CD4-positive, alpha-beta memory T cell (primary cell): ENCODE measurements around the gene SYNPR. TPM values are rescaled to one million over a fixed set of nuclear protein-coding genes. Genes with fewer than 3 reads are reported as not detected.
"Not testable (repeated sequence)": the region's sequence is repeated elsewhere in the genome, so short reads cannot be mapped to it uniquely, and the experiment has no call there.

Source experiments
- CTCF ChIA-PET: fragments of 350-600 bp; sonication (Branson Sonifier 250); formaldehyde crosslinking; loops from one replicate; lab custom pipeline; 2021; ENCODE audit warnings: inconsistent platforms; ENCODE audit not compliant: partially characterized antibody; lab: Charles Lee
- POLR2A ChIA-PET: fragments of 350-600 bp; sonication (Branson Sonifier 250); formaldehyde crosslinking; loops from one replicate; lab custom pipeline; 2021; ENCODE audit not compliant: partially characterized antibody; lab: Charles Lee
- DNase-seq, 5 donors: peaks; one replicate each; pipeline versions ENCODE4 v3.0.0 to v3.0.0-alpha.2; 2020 to 2022; ENCODE audit warnings: mixed read lengths in 1 of 5
- H3K27ac ChIP-seq: one replicate; pipeline ENCODE4 v1.7.0; 2013; ENCODE audit warnings: low read depth, low read length
- H3K27me3 ChIP-seq: 2 replicates; pipeline ENCODE4 v1.7.0; 2013; ENCODE audit warnings: mild to moderate bottlenecking, low read length, moderate library complexity; ENCODE audit not compliant: insufficient read depth
- H3K36me3 ChIP-seq: 2 replicates; pipeline ENCODE4 v1.7.0; 2013; ENCODE audit warnings: mild to moderate bottlenecking, low read length, moderate library complexity; ENCODE audit not compliant: insufficient read depth
- H3K4me1 ChIP-seq: 2 replicates; pipeline ENCODE4 v1.7.0; 2013; ENCODE audit warnings: mild to moderate bottlenecking, low read length, moderate library complexity; ENCODE audit not compliant: insufficient read depth
- H3K4me3 ChIP-seq, 2 donors: one replicate each; pipeline ENCODE4 v1.7.0; 2013; ENCODE audit warnings: low read length in 2 of 2, mild to moderate bottlenecking in 1 of 2
- H3K9me3 ChIP-seq, 2 donors: one replicate each; pipeline ENCODE4 v1.7.0; 2013; ENCODE audit warnings: low read length in 2 of 2, control low read depth in 1 of 2; ENCODE audit not compliant: control insufficient read depth in 1 of 2
- H3K27ac Mint-ChIP-seq, 7 donors: one replicate each; pipeline ENCODE4 v1.8.0; 2020 to 2021; ENCODE audit warnings: mixed read lengths in 7 of 7, mild to moderate bottlenecking in 6 of 7, inconsistent platforms in 3 of 7, moderate library complexity in 3 of 7
- H3K27me3 Mint-ChIP-seq, 2 donors: one replicate each; pipeline ENCODE4 v1.8.0; 2020 to 2021; ENCODE audit warnings: mixed read lengths in 2 of 2
- H3K36me3 Mint-ChIP-seq, 2 donors: one replicate each; pipeline ENCODE4 v1.8.0; 2020 to 2021; ENCODE audit warnings: mixed read lengths in 2 of 2, inconsistent platforms in 1 of 2, mild to moderate bottlenecking in 1 of 2
- H3K4me1 Mint-ChIP-seq, 4 donors: one replicate each; pipeline ENCODE4 v1.8.0; 2020 to 2021; ENCODE audit warnings: mixed read lengths in 4 of 4, mild to moderate bottlenecking in 1 of 4
- H3K4me3 Mint-ChIP-seq, 8 donors: one replicate each; pipeline ENCODE4 v1.8.0; 2020 to 2021; ENCODE audit warnings: mixed read lengths in 8 of 8, mild to moderate bottlenecking in 7 of 8, moderate library complexity in 6 of 8, inconsistent platforms in 3 of 8
- H3K9me3 Mint-ChIP-seq, 8 donors: one replicate each; pipeline ENCODE4 v1.8.0; 2020 to 2021; ENCODE audit warnings: mixed read lengths in 8 of 8, mild to moderate bottlenecking in 5 of 8, inconsistent platforms in 3 of 8, moderate library complexity in 1 of 8
- intact Hi-C: fragments of 100-400 bp; cut with micrococcal nuclease; formaldehyde crosslinking; loops from one replicate; pipeline ENCODE4 v1.15.1; 2023
- polyA plus RNA-seq, 2 donors: library from polyadenylated mRNA; unstranded; fragments of 300-500 nt; fragmentation: Illumina TruSeq; gene quantifications; one replicate each; pipeline ENCODE4 v1.2.3, GENCODE V29; 2021
- total RNA-seq, 2 experiments: library from RNA; stranded (reverse); gene quantifications; one replicate each; pipeline ENCODE4 v1.2.3, GENCODE V29; 2021

SYNPR gene
- total and polyA plus RNA-seq, 4 experiments from 2014 or later, result not detected

- Histone ChIP-seq H3K36me3 (no peaks in the 10 kb centered on the region), H3K4me1 (no peaks in the 10 kb centered on the region), H3K27me3 (no peaks in the 10 kb centered on the region), H3K27ac (no peak overlapping the region), H3K4me3 (no peak overlapping the region), H3K9me3 (no peaks in the 10 kb centered on the region)
- H3K27ac Mint-ChIP-seq, result no peak overlapping the region
- ChIA-PET POLR2A (no interaction called here), CTCF (no interaction called here)
- H3K4me1 Mint-ChIP-seq, result no peaks in the 10 kb centered on the region
- no peak for DNase-seq
- no peak overlapping the region for H3K4me3 Mint-ChIP-seq
- H3K9me3 Mint-ChIP-seq, result peaks cover 0 to 2% (median 0%) of the 10 kb centered on the region in 8 donors
- H3K27me3 Mint-ChIP-seq, result peaks cover 0 to 2% of the 10 kb centered on the region in 2 donors
- no peaks in the 10 kb centered on the region for H3K36me3 Mint-ChIP-seq
- intact Hi-C loops, result no loop called here
Observed at GRCh38 chr3:63244486-63244885, 33.6 kb upstream of the SYNPR start.

- H3K36me3 Mint-ChIP-seq, result no peaks in the 10 kb centered on the region
- H3K36me3 ChIP-seq, result no peaks in the 10 kb centered on the region
- POLR2A ChIA-PET, result no interaction called here
Observed at GRCh38 chr3:63245726-63246241, 32.3 kb upstream of the SYNPR start.

GRCh38 chr3:63248015-63248414, 30.1 kb upstream of the SYNPR start:
- no peaks in the 10 kb centered on the region for H3K36me3 ChIP-seq
- no peaks in the 10 kb centered on the region for H3K27me3 ChIP-seq
- no peaks in the 10 kb centered on the region for H3K4me1 ChIP-seq
- no peaks in the 10 kb centered on the region for H3K27me3 Mint-ChIP-seq
- H3K27ac ChIP-seq, result no peak overlapping the region
- H3K4me1 Mint-ChIP-seq, result no peaks in the 10 kb centered on the region
- peaks cover 0 to 3% (median 0%) of the 10 kb centered on the region in 8 donors for H3K9me3 Mint-ChIP-seq
- H3K27ac Mint-ChIP-seq, result no peak overlapping the region
- CTCF ChIA-PET, result no interaction called here
- DNase-seq, result no peak
- H3K36me3 Mint-ChIP-seq, result no peaks in the 10 kb centered on the region
- H3K4me3 ChIP-seq, result no peak overlapping the region
- H3K4me3 Mint-ChIP-seq, result no peak overlapping the region
- POLR2A ChIA-PET, result no interaction called here
- intact Hi-C loops, result no loop called here
- no peaks in the 10 kb centered on the region for H3K9me3 ChIP-seq

More at GRCh38 chr3:63245726-63246241, 32.3 kb upstream of the SYNPR start:
- H3K27me3 ChIP-seq, result no peaks in the 10 kb centered on the region
- no peaks in the 10 kb centered on the region for H3K9me3 ChIP-seq
- Mint-ChIP-seq H3K9me3 (peaks cover 0 to 3% (median 0%) of the 10 kb centered on the region in 8 donors), H3K27ac (no peak overlapping the region), H3K4me3 (no peak overlapping the region), H3K4me1 (no peaks in the 10 kb centered on the region), H3K27me3 (no peaks in the 10 kb centered on the region)
- CTCF ChIA-PET, result no interaction called here
- H3K27ac ChIP-seq, result no peak overlapping the region
- H3K4me3 ChIP-seq, result no peak overlapping the region
- no peak for DNase-seq
- intact Hi-C loops, result no loop called here
- H3K4me1 ChIP-seq, result no peaks in the 10 kb centered on the region

- intact Hi-C loops, result no loop called here
- Histone ChIP-seq H3K9me3 (no peaks in the 10 kb centered on the region), H3K36me3 (no peaks in the 10 kb centered on the region), H3K27ac (no peak overlapping the region), H3K27me3 (no peaks in the 10 kb centered on the region), H3K4me1 (no peaks in the 10 kb centered on the region), H3K4me3 (no peak overlapping the region)
- no peaks in the 10 kb centered on the region for H3K4me1 Mint-ChIP-seq
- DNase-seq, result no peak
- no peaks in the 10 kb centered on the region for H3K27me3 Mint-ChIP-seq
- ChIA-PET CTCF (no interaction called here), POLR2A (no interaction called here)
- H3K4me3 Mint-ChIP-seq, result no peak overlapping the region
- no peaks in the 10 kb centered on the region for H3K36me3 Mint-ChIP-seq
- H3K9me3 Mint-ChIP-seq, result peaks cover 0 to 6% (median 0%) of the 10 kb centered on the region in 8 donors
- H3K27ac Mint-ChIP-seq, result no peak overlapping the region
Observed at GRCh38 chr3:63251499-63251898, 26.6 kb upstream of the SYNPR start.

GRCh38 chr3:63255819-63256218, 22.3 kb upstream of the SYNPR start:
- H3K27me3 Mint-ChIP-seq, intact Hi-C loops, H3K4me1 Mint-ChIP-seq, H3K36me3 Mint-ChIP-seq, H3K4me3 ChIP-seq, DNase-seq, H3K9me3 ChIP-seq, CTCF ChIA-PET, H3K27me3 ChIP-seq, H3K4me1 ChIP-seq, H3K27ac Mint-ChIP-seq, H3K4me3 Mint-ChIP-seq, H3K27ac ChIP-seq, H3K36me3 ChIP-seq, POLR2A ChIA-PET: not testable (repeated sequence)
- H3K9me3 Mint-ChIP-seq, result peaks cover 0 to 14% (median 3%) of the 10 kb centered on the region in 8 donors

GRCh38 chr3:63264716-63265115, 13.4 kb upstream of the SYNPR start:
- Histone ChIP-seq H3K36me3 (no peaks in the 10 kb centered on the region), H3K27me3 (no peaks in the 10 kb centered on the region), H3K9me3 (no peaks in the 10 kb centered on the region), H3K4me1 (no peaks in the 10 kb centered on the region), H3K27ac (no peak overlapping the region), H3K4me3 (no peak overlapping the region)
- no peak overlapping the region for H3K4me3 Mint-ChIP-seq
- no peaks in the 10 kb centered on the region for H3K36me3 Mint-ChIP-seq
- no peaks in the 10 kb centered on the region for H3K27me3 Mint-ChIP-seq
- no peak overlapping the region for H3K27ac Mint-ChIP-seq
- ChIA-PET CTCF (no interaction called here), POLR2A (no interaction called here)
- no peaks in the 10 kb centered on the region for H3K4me1 Mint-ChIP-seq
- no peak for DNase-seq
- intact Hi-C loops, result no loop called here
- H3K9me3 Mint-ChIP-seq, result peaks cover 0 to 6% (median 1%) of the 10 kb centered on the region in 8 donors

GRCh38 chr3:63274359-63274758, 3.7 kb upstream of the SYNPR start:
- POLR2A ChIA-PET, result no interaction called here
- H3K27me3 ChIP-seq, result no peaks in the 10 kb centered on the region
- no peak overlapping the region for H3K4me3 ChIP-seq
- H3K9me3 ChIP-seq, result no peaks in the 10 kb centered on the region
- Mint-ChIP-seq H3K9me3 (peaks cover 0 to 7% (median 3%) of the 10 kb centered on the region in 8 donors), H3K4me1 (peaks cover 0 to 5% (median 0%) of the 10 kb centered on the region in 4 donors), H3K4me3 (no peak overlapping the region), H3K36me3 (peaks cover 0 to 6% of the 10 kb centered on the region in 2 donors), H3K27ac (no peak overlapping the region), H3K27me3 (peaks cover 9 to 15% of the 10 kb centered on the region in 2 donors)
- H3K27ac ChIP-seq, result no peak overlapping the region
- H3K4me1 ChIP-seq, result no peaks in the 10 kb centered on the region
- DNase-seq, result no peak
- intact Hi-C loops, result no loop called here
- CTCF ChIA-PET, result no interaction called here
- no peaks in the 10 kb centered on the region for H3K36me3 ChIP-seq
